GM12874 (cell line): ENCODE results near the gene GMPS.

Experiments
- TF ChIP-seq, protein P1 (sequence below): IDR thresholded peaks from 2 replicates; pipeline ENCODE4 v1.5.1; 2011; ENCODE audit warnings: low read depth, mild to moderate bottlenecking, control low read depth, low read length, moderate library complexity; ENCODE audit not compliant: insufficient read depth

Gene GMPS

GRCh38 chr3:155978324-155978723 is 107.9 kb downstream of the GMPS start:
- TF ChIP-seq, protein P1, sequence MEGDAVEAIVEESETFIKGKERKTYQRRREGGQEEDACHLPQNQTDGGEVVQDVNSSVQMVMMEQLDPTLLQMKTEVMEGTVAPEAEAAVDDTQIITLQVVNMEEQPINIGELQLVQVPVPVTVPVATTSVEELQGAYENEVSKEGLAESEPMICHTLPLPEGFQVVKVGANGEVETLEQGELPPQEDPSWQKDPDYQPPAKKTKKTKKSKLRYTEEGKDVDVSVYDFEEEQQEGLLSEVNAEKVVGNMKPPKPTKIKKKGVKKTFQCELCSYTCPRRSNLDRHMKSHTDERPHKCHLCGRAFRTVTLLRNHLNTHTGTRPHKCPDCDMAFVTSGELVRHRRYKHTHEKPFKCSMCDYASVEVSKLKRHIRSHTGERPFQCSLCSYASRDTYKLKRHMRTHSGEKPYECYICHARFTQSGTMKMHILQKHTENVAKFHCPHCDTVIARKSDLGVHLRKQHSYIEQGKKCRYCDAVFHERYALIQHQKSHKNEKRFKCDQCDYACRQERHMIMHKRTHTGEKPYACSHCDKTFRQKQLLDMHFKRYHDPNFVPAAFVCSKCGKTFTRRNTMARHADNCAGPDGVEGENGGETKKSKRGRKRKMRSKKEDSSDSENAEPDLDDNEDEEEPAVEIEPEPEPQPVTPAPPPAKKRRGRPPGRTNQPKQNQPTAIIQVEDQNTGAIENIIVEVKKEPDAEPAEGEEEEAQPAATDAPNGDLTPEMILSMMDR, result no peak

- TF ChIP-seq, protein P1, result no peak
Observed at GRCh38 chr3:155979746-155980145, 109.3 kb downstream of the GMPS start.

DNA sequence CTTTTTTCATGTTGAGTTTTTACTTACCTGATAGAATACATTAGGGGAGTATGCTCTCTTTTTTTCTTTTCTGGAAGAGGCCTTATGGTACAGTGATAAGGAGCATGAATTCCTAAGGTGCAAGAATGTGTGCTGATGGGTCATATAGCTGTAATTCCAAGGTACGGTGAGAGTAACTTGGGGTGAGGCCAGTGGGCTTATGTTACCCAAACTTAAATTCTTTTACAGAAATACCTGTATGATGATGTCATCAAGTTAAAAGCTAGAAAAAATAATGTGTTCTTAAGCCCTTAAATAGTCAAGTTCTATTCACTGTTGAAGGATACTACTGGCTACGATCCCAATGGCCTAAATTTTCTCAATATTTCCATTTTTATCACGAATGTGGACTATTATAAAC is 111.2 kb downstream of the GMPS start:
- TF ChIP-seq, protein P1, result no peak

GRCh38 chr3:155983834-155984474 is 113.5 kb downstream of the GMPS start:
- TF ChIP-seq, protein P1, result no peak

- TF ChIP-seq, protein P1, result no peak
Observed at GRCh38 chr3:155984791-155985417, 114.5 kb downstream of the GMPS start.

DNA sequence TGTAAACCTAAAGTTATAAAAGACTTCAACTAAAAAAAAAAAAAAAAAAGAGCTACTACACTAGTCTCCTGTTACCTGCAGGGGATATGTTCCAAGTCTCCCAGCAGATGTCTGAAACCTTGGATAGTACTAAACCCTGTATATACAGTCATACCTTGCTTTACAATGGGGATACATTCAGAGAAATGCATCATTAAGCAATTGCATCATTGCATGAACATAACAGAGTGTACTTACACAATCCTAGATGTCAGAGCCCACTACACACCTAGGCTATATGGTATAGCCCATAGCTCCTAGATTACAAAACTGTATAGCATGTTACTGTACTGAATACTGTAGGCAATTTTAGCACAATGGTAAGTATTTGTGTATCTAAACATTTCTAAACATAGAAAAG is 119.1 kb downstream of the GMPS start:
- TF ChIP-seq, protein P1, result no peak

GRCh38 chr3:155991212-155991611 is 120.8 kb downstream of the GMPS start:
- TF ChIP-seq, protein P1, result no peak
